ENCODE measurements around the gene TGFBR2. TPM values are rescaled to one million over a fixed set of nuclear protein-coding genes. Genes with fewer than 3 reads are reported as not detected.

The TGFBR2 gene
- total RNA-seq, 2 donors from 2014 or later, result 53.0 to 69.6 TPM

- Histone ChIP-seq H3K27me3 (replicated peaks; ENCODE audit: insufficient read depth) (no peaks in the 10 kb centered on the region), H3K9me3 (no peaks in the 10 kb centered on the region), H3K27ac (no peak overlapping the region), H3K4me3 (no peak overlapping the region), H3K36me3 (no peaks in the 10 kb centered on the region), H3K4me1 (replicated peaks) (no peaks in the 10 kb centered on the region)
- no peak for TF ChIP-seq POLR2AphosphoS5 (IDR thresholded peaks at IDR 0.05)
- TF ChIP-seq, protein P1, sequence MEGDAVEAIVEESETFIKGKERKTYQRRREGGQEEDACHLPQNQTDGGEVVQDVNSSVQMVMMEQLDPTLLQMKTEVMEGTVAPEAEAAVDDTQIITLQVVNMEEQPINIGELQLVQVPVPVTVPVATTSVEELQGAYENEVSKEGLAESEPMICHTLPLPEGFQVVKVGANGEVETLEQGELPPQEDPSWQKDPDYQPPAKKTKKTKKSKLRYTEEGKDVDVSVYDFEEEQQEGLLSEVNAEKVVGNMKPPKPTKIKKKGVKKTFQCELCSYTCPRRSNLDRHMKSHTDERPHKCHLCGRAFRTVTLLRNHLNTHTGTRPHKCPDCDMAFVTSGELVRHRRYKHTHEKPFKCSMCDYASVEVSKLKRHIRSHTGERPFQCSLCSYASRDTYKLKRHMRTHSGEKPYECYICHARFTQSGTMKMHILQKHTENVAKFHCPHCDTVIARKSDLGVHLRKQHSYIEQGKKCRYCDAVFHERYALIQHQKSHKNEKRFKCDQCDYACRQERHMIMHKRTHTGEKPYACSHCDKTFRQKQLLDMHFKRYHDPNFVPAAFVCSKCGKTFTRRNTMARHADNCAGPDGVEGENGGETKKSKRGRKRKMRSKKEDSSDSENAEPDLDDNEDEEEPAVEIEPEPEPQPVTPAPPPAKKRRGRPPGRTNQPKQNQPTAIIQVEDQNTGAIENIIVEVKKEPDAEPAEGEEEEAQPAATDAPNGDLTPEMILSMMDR (IDR thresholded peaks at IDR 0.05), result no peak
- DNase-seq (ENCODE audit: low spot score), result no peak
- intact Hi-C loops (cut with DNase I), result no loop called here
- 87% methylated on average over 3 of the region's 3 CpGs for WGBS
Observed at GRCh38 chr3:30598668-30599545, 7.5 kb upstream of the TGFBR2 start.

- intact Hi-C loops (cut with DNase I), result loop anchor here (10.0 kb wide), 3 partner anchors 86 to 486 kb away; no protein-coding TSS in a partner anchor
- TF ChIP-seq POLR2AphosphoS5 (IDR thresholded peaks at IDR 0.05) (peak; percentile 11), POLR2A (IDR thresholded peaks at IDR 0.05) (no peak)
- TF ChIP-seq, protein P1 (IDR thresholded peaks at IDR 0.05), result no peak
- Histone ChIP-seq H3K27ac (no peak overlapping the region), H3K4me3 (no peak overlapping the region), H3K36me3 (no peaks in the 10 kb centered on the region), H3K4me1 (replicated peaks) (no peaks in the 10 kb centered on the region), H3K9me3 (no peaks in the 10 kb centered on the region), H3K27me3 (replicated peaks; ENCODE audit: insufficient read depth) (no peaks in the 10 kb centered on the region)
- peak; percentile 15 for DNase-seq (ENCODE audit: low spot score)
- WGBS, result 69% methylated on average over 2 of the region's 2 CpGs
Observed at GRCh38 chr3:30600572-30600971, 5.8 kb upstream of the TGFBR2 start.

DNA sequence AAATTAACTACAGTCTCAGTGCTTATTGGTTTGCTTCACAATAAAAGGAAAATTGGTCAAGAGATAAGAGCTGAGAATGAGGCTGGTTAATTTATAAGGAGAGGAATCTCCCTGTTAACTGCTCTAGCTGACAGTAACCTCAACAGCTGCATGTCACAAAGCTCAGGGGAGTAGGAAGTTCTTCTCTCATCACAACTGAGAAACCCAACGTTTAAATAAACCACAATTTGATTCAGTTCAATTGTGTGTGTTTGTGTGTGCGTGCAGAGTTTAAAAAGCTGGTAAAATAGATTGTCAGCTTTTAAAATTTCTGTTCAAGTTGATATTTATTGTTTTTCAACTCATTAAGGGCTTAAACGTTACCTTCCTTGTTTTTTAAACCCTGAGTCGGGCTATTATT is 3.5 kb upstream of the TGFBR2 start:
- no peaks in the 10 kb centered on the region for H3K27me3 ChIP-seq (replicated peaks; ENCODE audit: insufficient read depth)
- H3K27ac ChIP-seq, result no peak overlapping the region
- intact Hi-C loops (cut with DNase I), result loop anchor here (10.0 kb wide), 3 partner anchors 88 to 488 kb away; no protein-coding TSS in a partner anchor
- no peaks in the 10 kb centered on the region for H3K36me3 ChIP-seq
- no peak for DNase-seq (ENCODE audit: low spot score)
- no peaks in the 10 kb centered on the region for H3K9me3 ChIP-seq
- no peaks in the 10 kb centered on the region for H3K4me1 ChIP-seq (replicated peaks)
- no peak overlapping the region for H3K4me3 ChIP-seq
- 75% methylated on average over 4 of the region's 4 CpGs for WGBS
- TF ChIP-seq POLR2A (IDR thresholded peaks at IDR 0.05) (no peak), POLR2AphosphoS5 (IDR thresholded peaks at IDR 0.05) (no peak)
- TF ChIP-seq, protein P1 (IDR thresholded peaks at IDR 0.05), result no peak

- H3K36me3 ChIP-seq, result no peaks in the 10 kb centered on the region
- H3K27ac ChIP-seq, result no peak overlapping the region
- no peak overlapping the region for H3K4me3 ChIP-seq
- intact Hi-C loops (cut with DNase I), result loop anchor here (10.0 kb wide), 3 partner anchors 89 to 489 kb away; no protein-coding TSS in a partner anchor
- WGBS, result 80% methylated on average over 3 of the region's 3 CpGs
- H3K27me3 ChIP-seq (replicated peaks; ENCODE audit: insufficient read depth), result no peaks in the 10 kb centered on the region
- H3K9me3 ChIP-seq, result no peaks in the 10 kb centered on the region
- TF ChIP-seq POLR2AphosphoS5 (IDR thresholded peaks at IDR 0.05) (no peak), POLR2A (IDR thresholded peaks at IDR 0.05) (no peak)
- TF ChIP-seq, protein P1 (IDR thresholded peaks at IDR 0.05), result no peak
- no peak for DNase-seq (ENCODE audit: low spot score)
- no peaks in the 10 kb centered on the region for H3K4me1 ChIP-seq (replicated peaks)
Observed at GRCh38 chr3:30604093-30604492, 2.3 kb upstream of the TGFBR2 start.

All from prostate gland (tissue), 2 donors.